Tibial artery (tissue), 4 donors: ENCODE measurements around the gene GPR135.

Experiments
- DNase-seq, 2 donors: peaks; one replicate each; pipeline ENCODE4 v3.0.0-alpha.2; 2019
- H3K27ac ChIP-seq, 2 donors: fragments of 200-600 bp; sonication (generic) in 1 of 2; 1 replicate in 1 of 2; 2 replicates in 1 of 2; pipeline ENCODE4 v1.5.1; 2018 to 2019; ENCODE audit warnings: mild to moderate bottlenecking in 1 of 2
- H3K27me3 ChIP-seq, 2 donors: fragments of 200-600 bp; sonication (generic) in 1 of 2; one replicate each; pipeline versions ENCODE4 v1.5.1 to v1.6.0; 2016 to 2019
- H3K36me3 ChIP-seq, 3 donors: fragments of 200-600 bp; sonication (generic) in 2 of 3; one replicate each; pipeline ENCODE4 v1.5.1; 2016 to 2019; ENCODE audit warnings: mild to moderate bottlenecking in 2 of 3
- H3K4me1 ChIP-seq, 4 donors: fragments of 200-600 bp; sonication (generic) in 2 of 4; 1 replicate in 3 of 4; 2 replicates in 1 of 4; pipeline ENCODE4 v1.5.1; 2016 to 2019
- H3K4me3 ChIP-seq, 2 donors: fragments of 200-600 bp; sonication (generic) in 1 of 2; 1 replicate in 1 of 2; 2 replicates in 1 of 2; pipeline ENCODE4 v1.5.1; 2018 to 2019; ENCODE audit warnings: mild to moderate bottlenecking in 2 of 2
- H3K9me3 ChIP-seq, 3 donors: fragments of 200-600 bp; sonication (generic) in 1 of 3; one replicate each; pipeline ENCODE4 v1.5.1; 2016 to 2019
- intact Hi-C: fragments of 100-400 bp; cut with DNase I; formaldehyde crosslinking; loops from one replicate; pipeline ENCODE4 v1.15.0; 2023; ENCODE audit warnings: low total_unique reads
- TF ChIP-seq, protein P1 (sequence below), 2 experiments: fragments of 200-600 bp in 1 of 2; fragments of 450-650 bp in 1 of 2; IDR thresholded peaks; one replicate each; pipeline ENCODE4 v1.5.1; 2017 to 2019; ENCODE audit warnings: antibody characterized with exemption in 2 of 2, mild to moderate bottlenecking in 1 of 2, moderate library complexity in 1 of 2

GPR135 gene

GRCh38 chr14:59490756-59491155 lies 25.6 kb upstream of the GPR135 start:
- DNase-seq = no peak
- Histone ChIP-seq H3K4me1 (peaks cover 0 to 21% (median 8%) of the 10 kb centered on the region in 4 donors), H3K9me3 (no peaks in the 10 kb centered on the region), H3K27ac (no peak overlapping the region), H3K4me3 (no peak overlapping the region), H3K27me3 (no peaks in the 10 kb centered on the region), H3K36me3 (peaks cover 31 to 74% (median 32%) of the 10 kb centered on the region in 3 donors)
- intact Hi-C loops = no loop called here
- TF ChIP-seq, protein P1, sequence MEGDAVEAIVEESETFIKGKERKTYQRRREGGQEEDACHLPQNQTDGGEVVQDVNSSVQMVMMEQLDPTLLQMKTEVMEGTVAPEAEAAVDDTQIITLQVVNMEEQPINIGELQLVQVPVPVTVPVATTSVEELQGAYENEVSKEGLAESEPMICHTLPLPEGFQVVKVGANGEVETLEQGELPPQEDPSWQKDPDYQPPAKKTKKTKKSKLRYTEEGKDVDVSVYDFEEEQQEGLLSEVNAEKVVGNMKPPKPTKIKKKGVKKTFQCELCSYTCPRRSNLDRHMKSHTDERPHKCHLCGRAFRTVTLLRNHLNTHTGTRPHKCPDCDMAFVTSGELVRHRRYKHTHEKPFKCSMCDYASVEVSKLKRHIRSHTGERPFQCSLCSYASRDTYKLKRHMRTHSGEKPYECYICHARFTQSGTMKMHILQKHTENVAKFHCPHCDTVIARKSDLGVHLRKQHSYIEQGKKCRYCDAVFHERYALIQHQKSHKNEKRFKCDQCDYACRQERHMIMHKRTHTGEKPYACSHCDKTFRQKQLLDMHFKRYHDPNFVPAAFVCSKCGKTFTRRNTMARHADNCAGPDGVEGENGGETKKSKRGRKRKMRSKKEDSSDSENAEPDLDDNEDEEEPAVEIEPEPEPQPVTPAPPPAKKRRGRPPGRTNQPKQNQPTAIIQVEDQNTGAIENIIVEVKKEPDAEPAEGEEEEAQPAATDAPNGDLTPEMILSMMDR (IDR thresholded peaks at IDR 0.05) = no peak

DNA sequence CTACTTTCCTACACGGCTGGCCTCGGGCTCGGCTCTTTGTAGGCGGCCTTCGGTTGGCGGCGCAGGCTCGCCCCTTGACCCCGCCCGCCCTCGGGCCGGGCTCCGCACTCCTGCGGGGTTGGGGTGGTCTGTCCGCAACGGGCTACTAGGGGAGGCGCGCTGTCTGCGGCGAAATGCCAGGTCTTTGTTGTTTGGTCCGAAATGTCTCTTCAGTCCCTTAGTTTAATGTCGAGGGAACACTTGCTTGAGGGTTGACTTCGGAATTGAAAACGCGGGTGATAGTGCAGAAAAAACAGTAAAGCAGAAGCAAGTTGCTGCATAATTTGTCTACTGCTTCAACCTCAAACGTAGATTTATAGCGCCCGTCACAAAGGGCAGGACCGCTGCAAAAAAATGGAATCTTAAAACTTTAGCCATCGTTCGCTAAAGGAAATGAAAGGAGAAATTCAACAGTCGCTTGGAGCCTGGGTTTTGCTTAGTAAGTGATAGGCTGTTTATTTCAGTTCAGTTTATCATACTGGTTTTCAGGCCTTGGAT lies 19.5 kb upstream of the GPR135 start:
- H3K36me3 ChIP-seq = peaks cover 2 to 19% (median 6%) of the 10 kb centered on the region in 3 donors
- DNase-seq = no peak
- TF ChIP-seq, protein P1 (IDR thresholded peaks at IDR 0.05) = no peak
- peak overlapping the region; percentile 76 to 88 for H3K4me3 ChIP-seq
- intact Hi-C loops = loop anchor here (10.0 kb wide), 1 partner anchor 1660 kb away; no protein-coding TSS in a partner anchor
- H3K4me1 ChIP-seq = peaks cover 0 to 58% (median 35%) of the 10 kb centered on the region in 4 donors
- H3K27ac ChIP-seq = peak overlapping the region; percentile 88 to 96
- no peaks in the 10 kb centered on the region for H3K27me3 ChIP-seq
- no peaks in the 10 kb centered on the region for H3K9me3 ChIP-seq

DNA sequence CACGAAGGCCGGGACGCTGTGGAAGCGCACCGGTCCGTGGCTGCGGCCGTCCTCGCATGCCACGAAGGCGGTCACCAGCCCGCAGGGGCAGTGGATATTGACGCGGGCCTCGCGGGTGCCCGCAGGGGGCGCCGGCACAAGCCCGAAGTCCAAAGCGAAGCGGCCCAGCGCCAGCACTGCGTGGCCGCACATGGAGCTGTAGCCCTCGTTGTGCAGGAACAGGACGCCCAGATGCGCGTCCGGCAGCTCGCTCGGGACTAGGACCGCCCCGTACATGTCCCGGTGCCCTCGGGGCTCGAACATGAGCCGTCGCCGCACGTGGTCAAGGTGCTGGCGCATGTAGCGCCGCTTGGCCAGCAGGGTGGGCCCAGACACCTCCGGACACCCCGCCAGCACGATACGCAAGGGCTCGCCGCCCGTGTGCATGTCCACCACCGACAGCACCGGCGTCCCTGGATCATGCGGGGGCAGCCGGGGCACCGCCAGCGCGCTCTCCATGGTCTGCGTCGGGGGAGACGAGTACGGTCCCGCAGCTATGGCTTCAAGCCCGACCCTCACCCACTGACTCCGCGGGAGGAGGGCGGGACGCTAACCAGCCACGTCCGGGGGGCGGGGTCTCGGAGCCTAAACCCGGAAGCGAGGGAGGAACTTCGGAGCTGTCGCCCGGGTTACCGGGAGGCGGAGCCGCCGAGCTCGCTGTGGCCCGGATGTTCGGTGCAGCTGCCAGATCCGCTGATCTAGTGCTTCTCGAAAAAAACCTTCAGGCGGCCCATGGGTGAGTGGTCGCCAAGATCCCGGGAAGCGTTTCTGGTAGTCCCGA lies 18.8 kb upstream of the GPR135 start, which contains the start of the genes JKAMP and L3HYPDH:
Gene JKAMP, plus strand, starts transcription at position 699 of the 820 bp plus-strand sequence. Its CDS starts 73 bp downstream, at position 772.
Gene L3HYPDH, minus strand, starts transcription at position 590 of the 820 bp plus-strand sequence. Its CDS starts 92 bp downstream, at position 498.
- intact Hi-C loops = loop anchor here (10.0 kb wide), 1 partner anchor 1661 kb away; no protein-coding TSS in a partner anchor
- TF ChIP-seq, protein P1 (IDR thresholded peaks at IDR 0.05) = peak; percentile 63 to 74
- H3K27me3 ChIP-seq = no peaks in the 10 kb centered on the region

GRCh38 chr14:59483363-59483762 lies 18.2 kb upstream of the GPR135 start:
- H3K36me3 ChIP-seq = peaks cover 0 to 12% (median 6%) of the 10 kb centered on the region in 3 donors
- no peaks in the 10 kb centered on the region for H3K27me3 ChIP-seq
- peak overlapping the region; percentile 88 to 96 for H3K27ac ChIP-seq
- peak overlapping the region; percentile 76 to 88 for H3K4me3 ChIP-seq
- no peaks in the 10 kb centered on the region for H3K9me3 ChIP-seq
- TF ChIP-seq, protein P1 (IDR thresholded peaks at IDR 0.05) = no peak
- peak in 1 of 2 donors; percentile 72 for DNase-seq
- intact Hi-C loops = loop anchor here (10.0 kb wide), 1 partner anchor 1661 kb away; no protein-coding TSS in a partner anchor
- peaks cover 0 to 63% (median 34%) of the 10 kb centered on the region in 4 donors for H3K4me1 ChIP-seq

More for the DNA sequence above, 18.8 kb upstream of the GPR135 start, which contains the start of the genes JKAMP and L3HYPDH:
- peaks cover 0 to 63% (median 35%) of the 10 kb centered on the region in 4 donors for H3K4me1 ChIP-seq
- peaks cover 0 to 12% (median 6%) of the 10 kb centered on the region in 3 donors for H3K36me3 ChIP-seq
- no peaks in the 10 kb centered on the region for H3K9me3 ChIP-seq
- H3K27ac ChIP-seq = peak within 1 kb of the TSS; percentile 88 to 96
- DNase-seq = peak; percentile 98
- peak within 1 kb of the TSS; percentile 76 to 88 for H3K4me3 ChIP-seq

- Histone ChIP-seq H3K27ac (peak overlapping the region; percentile 88 to 96), H3K4me1 (peaks cover 0 to 63% (median 32%) of the 10 kb centered on the region in 4 donors), H3K4me3 (peak overlapping the region; percentile 76 to 88), H3K9me3 (no peaks in the 10 kb centered on the region), H3K27me3 (no peaks in the 10 kb centered on the region), H3K36me3 (peaks cover 0 to 10% (median under 1%) of the 10 kb centered on the region in 3 donors)
- TF ChIP-seq, protein P1 (IDR thresholded peaks at IDR 0.05) = no peak
- intact Hi-C loops = loop anchor here (10.0 kb wide), 1 partner anchor 1662 kb away; no protein-coding TSS in a partner anchor
- peak in 1 of 2 donors; percentile 34 for DNase-seq
These were observed 17.6 kb upstream of the GPR135 start for GRCh38 chr14:59482541-59483331.
